HL-60 (cell line): ENCODE data around the gene ALK.

Experiments
- DNase-seq, 2 experiments: peaks; one replicate each; pipeline ENCODE4 v3.0.0-alpha.2; 2010 to 2020; ENCODE audit warnings: low read depth in 1 of 2, low spot score in 1 of 2
- H3K27ac ChIP-seq: fragments of 250-450 bp; sonication (Bioruptor Pico); replicated peaks from 2 replicates; pipeline ENCODE4 v1.5.1; 2020; ENCODE audit warnings: mild to moderate bottlenecking, moderate library complexity
- H3K27me3 ChIP-seq: fragments of 250-450 bp; sonication (Bioruptor Pico); 2 replicates; pipeline ENCODE4 v1.5.1; 2021; ENCODE audit warnings: mild to moderate bottlenecking, moderate library complexity; ENCODE audit not compliant: insufficient read depth, poor library complexity, severe bottlenecking
- H3K4me3 ChIP-seq: replicated peaks from 2 replicates; pipeline ENCODE4 v1.5.1; 2011; ENCODE audit warnings: mild to moderate bottlenecking, control low read depth, low read length; ENCODE audit not compliant: insufficient read depth
- CTCF ChIP-seq: IDR thresholded peaks from one replicate; pipeline ENCODE4 v1.5.1; 2011; ENCODE audit warnings: low read length, control low read depth, inconsistent platforms; ENCODE audit not compliant: insufficient read depth
- GABPA ChIP-seq: IDR thresholded peaks from 2 replicates; pipeline ENCODE4 v1.6.1; 2012; ENCODE audit warnings: low read depth
- POLR2AphosphoS5 ChIP-seq: IDR thresholded peaks from 2 replicates; pipeline ENCODE4 v1.6.1; 2012; ENCODE audit warnings: low read depth
- REST ChIP-seq: IDR thresholded peaks from 2 replicates; pipeline ENCODE4 v1.6.1; 2012; ENCODE audit warnings: low read depth; ENCODE audit not compliant: insufficient replicate concordance
- SPI1 ChIP-seq: IDR thresholded peaks from 2 replicates; pipeline ENCODE4 v1.6.1; 2012; ENCODE audit warnings: low read depth, mild to moderate bottlenecking, borderline replicate concordance

ALK gene

GRCh38 chr2:29920130-29920577 lies 1.2 kb downstream of the ALK start:
- TF ChIP-seq SPI1: no peak
- TF ChIP-seq CTCF: no peak
- TF ChIP-seq REST: peak; percentile 97
- TF ChIP-seq GABPA: no peak
- H3K27me3 ChIP-seq: peaks cover 29% of the 10 kb centered on the region
- H3K4me3 ChIP-seq: no peak overlapping the region
- DNase-seq: peak in 1 of 2 experiments; percentile 6
- no peak overlapping the region for H3K27ac ChIP-seq

- no peak for DNase-seq
- Histone ChIP-seq H3K27me3 (peaks cover 29% of the 10 kb centered on the region), H3K4me3 (no peak overlapping the region), H3K27ac (no peak overlapping the region)
- TF ChIP-seq SPI1 (no peak), REST (no peak), CTCF (no peak), POLR2AphosphoS5 (no peak), GABPA (no peak)
Observed at GRCh38 chr2:29918941-29919340, 2.4 kb downstream of the ALK start.

- DNase-seq: no peak
- no peak overlapping the region for H3K4me3 ChIP-seq
- TF ChIP-seq POLR2AphosphoS5: no peak
- no peak for TF ChIP-seq CTCF
- no peak for TF ChIP-seq SPI1
- no peak for TF ChIP-seq REST
- TF ChIP-seq GABPA: no peak
- peaks cover 29% of the 10 kb centered on the region for H3K27me3 ChIP-seq
- no peak overlapping the region for H3K27ac ChIP-seq
Observed at GRCh38 chr2:29917781-29918180, 3.6 kb downstream of the ALK start.
